HFFc6 (cell line): ENCODE data around the gene TUBGCP6. TPM values are rescaled to one million over a fixed set of nuclear protein-coding genes. Genes with fewer than 3 reads are reported as not detected.
A peak's percentile ranks its signal among the peaks of the same experiment; 100 is the strongest.

Experiments
- DNase-seq: peaks from one replicate; pipeline ENCODE4 v3.0.0-alpha.2; 2018
- H3K27ac Mint-ChIP-seq: 2 replicates; pipeline ENCODE4 v1.8.0; 2020; ENCODE audit warnings: mild to moderate bottlenecking, mixed read lengths
- H3K27me3 Mint-ChIP-seq: 2 replicates; pipeline ENCODE4 v1.8.0; 2021; ENCODE audit warnings: mild to moderate bottlenecking, moderate library complexity, mixed read lengths; ENCODE audit not compliant: insufficient read depth
- H3K36me3 Mint-ChIP-seq: 2 replicates; pipeline ENCODE4 v1.8.0; 2021; ENCODE audit warnings: low read depth, mixed read lengths
- H3K4me1 Mint-ChIP-seq: 2 replicates; pipeline ENCODE4 v1.8.0; 2020; ENCODE audit warnings: low read depth, mixed read lengths
- H3K4me3 Mint-ChIP-seq: 2 replicates; pipeline ENCODE4 v1.8.0; 2020; ENCODE audit warnings: mild to moderate bottlenecking, moderate library complexity, mixed read lengths
- H3K9me3 Mint-ChIP-seq: 2 replicates; pipeline ENCODE4 v1.8.0; 2020; ENCODE audit warnings: mild to moderate bottlenecking, mixed read lengths
- CTCF ChIP-seq: fragments of 200-600 bp; sonication (generic); IDR thresholded peaks from 2 replicates; pipeline ENCODE4 v1.5.0; 2021; ENCODE audit warnings: antibody characterized with exemption, mild to moderate bottlenecking
- total RNA-seq, 6 experiments: library from RNA; stranded (reverse); fragmentation: NEBNext Ultra II Directional; extraction: Animal tissue kit (Norgen Biotek cat#: 25700); gene quantifications; 2 replicates in 1 of 6; 3 replicates in 5 of 6; pipeline ENCODE4 v1.2.3, GENCODE V29; 2021

Gene TUBGCP6
- total RNA-seq, 6 experiments from 2014 or later, result 20.1 to 26.8 (median 21.7) TPM

- no peaks in the 10 kb centered on the region for H3K36me3 Mint-ChIP-seq
- no peak for TF ChIP-seq CTCF
These were observed 71.4 kb downstream of the TUBGCP6 start for GRCh38 chr22:50173311-50173982.

GRCh38 chr22:50171965-50172421 lies 72.8 kb downstream of the TUBGCP6 start:
- H3K4me1 Mint-ChIP-seq, result no peaks in the 10 kb centered on the region
- no peaks in the 10 kb centered on the region for H3K36me3 Mint-ChIP-seq
- H3K9me3 Mint-ChIP-seq, result no peaks in the 10 kb centered on the region
- peaks cover 28% of the 10 kb centered on the region for H3K27me3 Mint-ChIP-seq
- no peak for TF ChIP-seq CTCF
- H3K4me3 Mint-ChIP-seq, result no peak overlapping the region
- no peak for DNase-seq
- H3K27ac Mint-ChIP-seq, result no peak overlapping the region

More at GRCh38 chr22:50173311-50173982, 71.4 kb downstream of the TUBGCP6 start:
- H3K9me3 Mint-ChIP-seq, result no peaks in the 10 kb centered on the region
- no peak for DNase-seq
- H3K27ac Mint-ChIP-seq, result no peak overlapping the region
- H3K4me3 Mint-ChIP-seq, result no peak overlapping the region
- no peaks in the 10 kb centered on the region for H3K4me1 Mint-ChIP-seq
- peaks cover 25% of the 10 kb centered on the region for H3K27me3 Mint-ChIP-seq

- H3K27me3 Mint-ChIP-seq, result peaks cover 28% of the 10 kb centered on the region
- peak overlapping the region; percentile 76 for H3K4me3 Mint-ChIP-seq
- no peak for DNase-seq
- H3K9me3 Mint-ChIP-seq, result no peaks in the 10 kb centered on the region
- H3K4me1 Mint-ChIP-seq, result no peaks in the 10 kb centered on the region
- H3K27ac Mint-ChIP-seq, result peak overlapping the region; percentile 49; the same call in 1 of the 2 replicates
- TF ChIP-seq CTCF, result no peak
- no peaks in the 10 kb centered on the region for H3K36me3 Mint-ChIP-seq
These were observed 73.4 kb downstream of the TUBGCP6 start for GRCh38 chr22:50171319-50171964.

GRCh38 chr22:50170453-50171318 lies 74.1 kb downstream of the TUBGCP6 start, which contains the start of gene PANX2:
Gene PANX2 (plus strand): TSS chr22:50170731. CDS start chr22:50170731, 0 bp downstream.
- DNase-seq, result no peak

More at GRCh38 chr22:50170453-50171318, 74.1 kb downstream of the TUBGCP6 start, which contains the start of gene PANX2:
- no peaks in the 10 kb centered on the region for H3K4me1 Mint-ChIP-seq
- peak within 1 kb of the TSS; percentile 76 for H3K4me3 Mint-ChIP-seq
- TF ChIP-seq CTCF, result no peak
- H3K27me3 Mint-ChIP-seq, result peaks cover 28% of the 10 kb centered on the region
- peak within 1 kb of the TSS; percentile 49; the same call in 1 of the 2 replicates for H3K27ac Mint-ChIP-seq
- H3K9me3 Mint-ChIP-seq, result no peaks in the 10 kb centered on the region
- H3K36me3 Mint-ChIP-seq, result no peaks in the 10 kb centered on the region
